H1 (cell line): ENCODE data around the gene PITX3. TPM values are rescaled to one million over a fixed set of nuclear protein-coding genes. Genes with fewer than 3 reads are reported as not detected.

Source experiments
- CTCF ChIA-PET: fragments of 300-600 bp; sonication (Branson Sonifier 250); formaldehyde crosslinking; loops from one replicate; lab custom pipeline; 2021; ENCODE audit not compliant: partially characterized antibody; lab: Charles Lee
- POLR2A ChIA-PET: fragments of 300-600 bp; sonication (Branson Sonifier 250); formaldehyde crosslinking; loops from one replicate; lab custom pipeline; 2021; ENCODE audit warnings: inconsistent platforms; ENCODE audit not compliant: partially characterized antibody; lab: Charles Lee
- DNase-seq, 2 experiments: peaks; one replicate each; pipeline versions ENCODE4 v3.0.0 to v3.0.0-alpha.2; 2010 to 2022; ENCODE audit warnings: low spot score in 2 of 2, low read depth in 1 of 2, mixed read lengths in 1 of 2
- FAIRE-seq: peaks from 2 replicates; lab custom pipeline; 2011; peaks lifted over from hg19 to GRCh38; lab: Jason Lieb, UNC
- H2AFZ ChIP-seq: 2 replicates; pipeline ENCODE4 v1.8.1; 2012; ENCODE audit warnings: low read length, inconsistent platforms
- H2AK5ac ChIP-seq: 2 replicates; pipeline ENCODE4 v1.6.1; 2013; ENCODE audit warnings: low read depth, low read length
- H2BK120ac ChIP-seq: replicated peaks from 2 replicates; pipeline ENCODE3; 2013; ENCODE audit warnings: low read depth, low read length, inconsistent platforms
- H2BK12ac ChIP-seq: 2 replicates; pipeline ENCODE4 v1.6.1; 2013; ENCODE audit warnings: low read depth, low read length
- H2BK15ac ChIP-seq: 2 replicates; pipeline ENCODE4 v1.6.1; 2013; ENCODE audit warnings: low read length
- H2BK20ac ChIP-seq: 2 replicates; pipeline ENCODE4 v1.6.1; 2013; ENCODE audit warnings: low read length
- H2BK5ac ChIP-seq: 2 replicates; pipeline ENCODE4 v1.6.1; 2013; ENCODE audit warnings: low read depth, low read length
- H3K14ac ChIP-seq: 2 replicates; pipeline ENCODE4 v1.6.1; 2013; ENCODE audit warnings: inconsistent platforms; ENCODE audit not compliant: insufficient read length
- H3K18ac ChIP-seq: 2 replicates; pipeline ENCODE4 v1.6.1; 2013; ENCODE audit warnings: low read length; ENCODE audit errors: extremely low read depth
- H3K23ac ChIP-seq: 2 replicates; pipeline ENCODE4 v1.6.1; 2013; ENCODE audit warnings: inconsistent platforms; ENCODE audit not compliant: insufficient read length
- H3K23me2 ChIP-seq: 2 replicates; pipeline ENCODE4 v1.6.1; 2013; ENCODE audit warnings: low read depth, low read length
- H3K27ac ChIP-seq: 2 replicates; pipeline ENCODE4 v1.6.1; 2011; ENCODE audit warnings: low read depth, low read length, inconsistent platforms
- H3K27me3 ChIP-seq, 4 experiments: replicated peaks in 1 of 4; 1 replicate in 1 of 4; 2 replicates in 3 of 4; pipeline versions ENCODE4 v1.6.1 to v1.8.1; 2011 to 2013; ENCODE audit warnings: low read length in 3 of 4, mild to moderate bottlenecking in 3 of 4, inconsistent platforms in 2 of 4, mixed read lengths in 2 of 4, moderate library complexity in 1 of 4; ENCODE audit not compliant: control insufficient read depth in 3 of 4, insufficient read depth in 3 of 4; ENCODE audit errors: extremely low read depth in 1 of 4
- H3K36me3 ChIP-seq, 4 experiments: 2 replicates each; pipeline versions ENCODE4 v1.6.1 to v1.8.1; 2011 to 2013; ENCODE audit warnings: mild to moderate bottlenecking in 4 of 4, low read length in 3 of 4, moderate library complexity in 2 of 4, control low read depth in 1 of 4, inconsistent platforms in 1 of 4; ENCODE audit not compliant: insufficient read depth in 4 of 4, control insufficient read depth in 2 of 4
- H3K4ac ChIP-seq: replicated peaks from 2 replicates; pipeline ENCODE3; 2013; ENCODE audit warnings: low read length, low read depth, mixed read lengths, inconsistent platforms; ENCODE audit not compliant: insufficient read length
- H3K4me1 ChIP-seq, 4 experiments: replicated peaks in 1 of 4; 1 replicate in 1 of 4; 2 replicates in 3 of 4; pipeline versions ENCODE4 v1.6.1 to v1.8.1; 2011 to 2013; ENCODE audit warnings: low read length in 3 of 4, inconsistent platforms in 2 of 4, mixed read lengths in 1 of 4; ENCODE audit not compliant: insufficient read depth in 4 of 4, control insufficient read depth in 3 of 4
- H3K4me2 ChIP-seq, 2 experiments: 2 replicates each; pipeline versions ENCODE4 v1.6.1 to v1.8.1; 2011 to 2013; ENCODE audit warnings: low read depth in 2 of 2, low read length in 2 of 2, control low read depth in 1 of 2, inconsistent platforms in 1 of 2, mild to moderate bottlenecking in 1 of 2; ENCODE audit not compliant: insufficient read depth in 1 of 2
- H3K4me3 ChIP-seq, 4 experiments: fragments of 200-600, 300-600 bp in 1 of 4; sonication (generic), shearing (Covaris generic), sonication (Bioruptor Twin) in 1 of 4; 2 replicates each; pipeline versions ENCODE4 v1.5.1 to v1.8.1; 2011 to 2016; ENCODE audit warnings: low read length in 4 of 4, low read depth in 3 of 4, control low read depth in 2 of 4, inconsistent platforms in 2 of 4, mild to moderate bottlenecking in 2 of 4, mixed read lengths in 1 of 4, moderate library complexity in 1 of 4; ENCODE audit not compliant: insufficient read depth in 2 of 4; ENCODE audit errors: extremely low read depth in 1 of 4
- H3K56ac ChIP-seq: replicated peaks from 2 replicates; pipeline ENCODE3; 2013; ENCODE audit warnings: low read depth, mild to moderate bottlenecking, mixed read lengths, low read length, inconsistent platforms; ENCODE audit not compliant: insufficient read length
- H3K79me1 ChIP-seq: 2 replicates; pipeline ENCODE4 v1.6.1; 2013; ENCODE audit warnings: low read depth, low read length, control low read depth
- H3K79me2 ChIP-seq, 2 experiments: 2 replicates each; pipeline versions ENCODE4 v1.6.1 to v1.8.1; 2012 to 2013; ENCODE audit warnings: low read length in 2 of 2, mild to moderate bottlenecking in 2 of 2, inconsistent platforms in 1 of 2; ENCODE audit not compliant: insufficient read depth in 2 of 2, control insufficient read depth in 1 of 2
- H3K9ac ChIP-seq, 4 experiments: replicated peaks in 1 of 4; 1 replicate in 1 of 4; 2 replicates in 3 of 4; pipeline versions ENCODE4 v1.6.1 to v1.8.1; 2011 to 2013; ENCODE audit warnings: low read depth in 3 of 4, low read length in 3 of 4, control low read depth in 2 of 4, mild to moderate bottlenecking in 2 of 4, moderate library complexity in 2 of 4, inconsistent platforms in 1 of 4; ENCODE audit errors: extremely low read depth in 1 of 4
- H3K9me3 ChIP-seq, 2 experiments: 2 replicates each; pipeline versions ENCODE4 v1.6.1 to v1.8.1; 2012 to 2013; ENCODE audit warnings: mild to moderate bottlenecking in 2 of 2, moderate library complexity in 2 of 2, control low read depth in 1 of 2, inconsistent platforms in 1 of 2, low read depth in 1 of 2, low read length in 1 of 2, mixed read lengths in 1 of 2; ENCODE audit not compliant: insufficient read depth in 2 of 2
- H4K20me1 ChIP-seq, 2 experiments: replicated peaks in 1 of 2; 2 replicates each; pipeline versions ENCODE3 to v1.8.1; 2011 to 2013; ENCODE audit warnings: inconsistent platforms in 2 of 2, low read length in 2 of 2, mild to moderate bottlenecking in 1 of 2; ENCODE audit not compliant: insufficient read depth in 2 of 2, control insufficient read depth in 1 of 2
- H4K5ac ChIP-seq: 2 replicates; pipeline ENCODE4 v1.6.1; 2013; ENCODE audit warnings: low read length, low read depth, mixed read lengths, inconsistent platforms; ENCODE audit not compliant: insufficient read length
- H4K8ac ChIP-seq: 2 replicates; pipeline ENCODE4 v1.8.0; 2013; ENCODE audit warnings: mild to moderate bottlenecking, moderate library complexity, low read length, inconsistent platforms; ENCODE audit not compliant: insufficient read depth; ENCODE audit errors: extremely low read depth
- H4K91ac ChIP-seq: replicated peaks from 2 replicates; pipeline ENCODE3; 2013; ENCODE audit warnings: low read length, mixed read lengths, inconsistent platforms; ENCODE audit not compliant: insufficient read length
- CHD1 ChIP-seq: IDR thresholded peaks from 2 replicates; pipeline ENCODE4 v1.6.1; 2012; ENCODE audit warnings: low read depth, low read length, improper control_type of control experiment
- CHD2 ChIP-seq: IDR thresholded peaks from 2 replicates; pipeline ENCODE4 v1.6.1; 2012; ENCODE audit warnings: low read length, improper control_type of control experiment
- CREB1 ChIP-seq: IDR thresholded peaks from 2 replicates; pipeline ENCODE4 v1.6.1; 2012; ENCODE audit warnings: inconsistent platforms
- KDM1A ChIP-seq: fragments of 200-600, 300-600 bp; sonication (generic); IDR thresholded peaks from 2 replicates; pipeline ENCODE4 v1.7.1; 2016; ENCODE audit warnings: mild to moderate bottlenecking, low read length, borderline replicate concordance
- POU5F1 ChIP-seq: IDR thresholded peaks from 2 replicates; pipeline ENCODE4 v1.6.1; 2011; ENCODE audit warnings: low read depth, mild to moderate bottlenecking, low read length, moderate library complexity
- RAD21 ChIP-seq, 2 experiments: IDR thresholded peaks in 1 of 2; conservative IDR thresholded peaks in 1 of 2; 2 replicates each; pipeline ENCODE4 v1.6.1; 2011; ENCODE audit warnings: low read depth in 2 of 2, low read length in 2 of 2, improper control_type of control experiment in 1 of 2, inconsistent platforms in 1 of 2, mild to moderate bottlenecking in 1 of 2, moderate library complexity in 1 of 2
- RNF2 ChIP-seq: fragments of 200-900, 300-1000 bp; sonication (generic); IDR thresholded peaks from 2 replicates; pipeline ENCODE4 v1.7.1; 2016; ENCODE audit warnings: borderline replicate concordance, low read depth, mild to moderate bottlenecking, antibody characterized with exemption, low read length; ENCODE audit not compliant: poor library complexity, severe bottlenecking; ENCODE audit errors: missing control alignments
- RXRA ChIP-seq: IDR thresholded peaks from 2 replicates; pipeline ENCODE4 v1.6.1; 2011; ENCODE audit warnings: low read depth, mild to moderate bottlenecking, low read length, moderate library complexity; ENCODE audit not compliant: insufficient read depth
- SP1 ChIP-seq: IDR thresholded peaks from 2 replicates; pipeline ENCODE4 v1.6.1; 2011; ENCODE audit warnings: low read depth, low read length
- TAF1 ChIP-seq: IDR thresholded peaks from 2 replicates; pipeline ENCODE4 v1.6.1; 2011; ENCODE audit warnings: mild to moderate bottlenecking, low read depth, low read length
- TAF7 ChIP-seq: optimal IDR thresholded peaks from 2 replicates; pipeline ENCODE3; 2011; ENCODE audit warnings: low read depth, mild to moderate bottlenecking, inconsistent platforms, low read length, moderate library complexity, borderline replicate concordance
- TBP ChIP-seq: IDR thresholded peaks from 2 replicates; pipeline ENCODE4 v1.6.1; 2011; ENCODE audit warnings: low read depth, low read length, improper control_type of control experiment
- WGBS, 2 experiments: shearing (Covaris generic) in 1 of 2; methylation state at CpG; one replicate each; pipeline versions ENCODE4 v1.1.6 to v1.1.7; 2013 to 2015; ENCODE audit warnings: low lambda C conversion rate in 2 of 2, mixed read lengths in 2 of 2, inconsistent platforms in 1 of 2, low coverage in 1 of 2, missing lambda C conversion rate in 1 of 2; ENCODE audit not compliant: insufficient replicate concordance in 2 of 2, insufficient coverage in 1 of 2, insufficient read length in 1 of 2; ENCODE audit errors: extremely low coverage in 1 of 2, missing lambda C conversion rate in 1 of 2; 5-methylcytosine and 5-hydroxymethylcytosine counted together
- polyA plus RNA-seq, 7 experiments: library from polyadenylated mRNA; depleted of rRNA in 3 of 7; stranded (reverse) in 5 of 7; unstranded in 2 of 7; fragments of >200 nt in 5 of 7; fragments of 200-250 nt in 2 of 7; gene quantifications; 1 replicate in 5 of 7; 2 replicates in 1 of 7; 4 replicates in 1 of 7; pipeline versions ENCODE4 v1.2.1 to v1.2.3, GENCODE V29; 2011 to 2013; ENCODE audit warnings: missing spikeins in 2 of 7, mixed read lengths in 2 of 7
- total RNA-seq: library from RNA; stranded (reverse); fragmentation: NEBNext Ultra II Directional; extraction: Animal tissue kit (Norgen Biotek cat#: 25700); gene quantifications from 2 replicates; pipeline ENCODE4 v1.2.1, GENCODE V29; 2021

Gene PITX3
- total and polyA plus RNA-seq, 2 of the 8 experiments (the other 6 are each of a cell fraction or from before 2014, with no cell fraction given): 0.18 to 0.41 TPM

GRCh38 chr10:102281102-102281487 is 39.8 kb upstream of the PITX3 start:
- ChIA-PET CTCF (no interaction called here), POLR2A (no interaction called here)
- Histone ChIP-seq H3K23me2 (no peaks in the 10 kb centered on the region), H3K4ac (no peak overlapping the region), H3K27me3 (no peaks in the 10 kb centered on the region), H2BK120ac (no peak overlapping the region), H3K18ac (no peak overlapping the region), H4K20me1 (peaks cover 1 to 2% of the 10 kb centered on the region in 2 experiments), H2BK15ac (no peak overlapping the region), H2BK20ac (no peak overlapping the region), H3K14ac (no peak overlapping the region), H3K79me1 (no peaks in the 10 kb centered on the region), H2BK5ac (no peak overlapping the region), H4K91ac (no peak overlapping the region), H3K9ac (no peak overlapping the region), H3K9me3 (no peaks in the 10 kb centered on the region), H3K4me3 (no peak overlapping the region), H3K79me2 (no peaks in the 10 kb centered on the region), H4K5ac (no peak overlapping the region), H3K4me2 (no peak overlapping the region), H4K8ac (no peak overlapping the region), H2BK12ac (no peak overlapping the region), H2AK5ac (no peak overlapping the region), H2AFZ (no peak overlapping the region), H3K56ac (no peak overlapping the region), H3K36me3 (no peaks in the 10 kb centered on the region), H3K27ac (no peak overlapping the region), H3K4me1 (no peaks in the 10 kb centered on the region), H3K23ac (no peak overlapping the region)
- FAIRE-seq (no peak), DNase-seq (no peak)
- 93% methylated on average over 3 of the region's 3 CpGs; no CpG with 5 or more reads in 1 of the 2 experiments for WGBS, 2 experiments
- no peak for TF ChIP-seq POU5F1
- TF ChIP-seq CREB1: no peak
- TF ChIP-seq SP1: no peak
- TF ChIP-seq TBP: no peak
- no peak for TF ChIP-seq CHD2
- TF ChIP-seq RNF2: no peak
- TF ChIP-seq CHD1: no peak
- TF ChIP-seq TAF7: no peak
- no peak for TF ChIP-seq RXRA
- no peak for TF ChIP-seq RAD21 (IDR thresholded peaks at IDR 0.05 in 1 of 2, conservative IDR thresholded peaks at IDR 0.05 in 1 of 2; ENCODE audit: low read depth in 2 of 2, low read length in 2 of 2)
- no peak for TF ChIP-seq KDM1A
- TF ChIP-seq TAF1: no peak
